Liver (tissue), 9 donors: Measurements from ENCODE around the gene CENPV. TPM values are rescaled to one million over a fixed set of nuclear protein-coding genes. Genes with fewer than 3 reads are reported as not detected.

Experiments used
- DNase-seq: peaks from one replicate; pipeline ENCODE4 v3.0.0-alpha.2; 2017; ENCODE audit warnings: low spot score
- H3K27ac ChIP-seq, 2 donors: one replicate each; pipeline ENCODE4 v1.7.0; 2013; ENCODE audit warnings: inconsistent platforms in 2 of 2, low read length in 2 of 2, control low read depth in 1 of 2, low read depth in 1 of 2, mild to moderate bottlenecking in 1 of 2
- H3K27me3 ChIP-seq, 4 donors: one replicate each; pipeline versions ENCODE4 v1.6.1 to v1.7.0; 2013; ENCODE audit warnings: low read length in 3 of 4, inconsistent platforms in 1 of 4, mild to moderate bottlenecking in 1 of 4, moderate library complexity in 1 of 4; ENCODE audit not compliant: control insufficient read depth in 4 of 4, insufficient read depth in 4 of 4
- H3K36me3 ChIP-seq, 4 donors: one replicate each; pipeline versions ENCODE4 v1.6.1 to v1.7.0; 2013; ENCODE audit warnings: low read length in 3 of 4, mild to moderate bottlenecking in 3 of 4, low read depth in 1 of 4, moderate library complexity in 1 of 4; ENCODE audit not compliant: control insufficient read depth in 4 of 4, insufficient read depth in 3 of 4
- H3K4me1 ChIP-seq, 4 donors: one replicate each; pipeline versions ENCODE4 v1.6.1 to v1.7.0; 2013; ENCODE audit warnings: low read length in 3 of 4, mild to moderate bottlenecking in 3 of 4, moderate library complexity in 1 of 4; ENCODE audit not compliant: control insufficient read depth in 4 of 4, insufficient read depth in 4 of 4
- H3K4me3 ChIP-seq, 3 donors: one replicate each; pipeline versions ENCODE4 v1.6.1 to v1.7.0; 2013; ENCODE audit warnings: low read length in 3 of 3, control low read depth in 1 of 3, low read depth in 1 of 3, mild to moderate bottlenecking in 1 of 3
- H3K9ac ChIP-seq, 2 donors: one replicate each; pipeline ENCODE4 v1.7.0; 2013; ENCODE audit warnings: low read length in 2 of 2, mild to moderate bottlenecking in 2 of 2, moderate library complexity in 2 of 2, control low read depth in 1 of 2, low read depth in 1 of 2
- H3K9me3 ChIP-seq, 4 donors: one replicate each; pipeline versions ENCODE4 v1.6.1 to v1.7.0; 2013; ENCODE audit warnings: low read length in 3 of 4; ENCODE audit not compliant: control insufficient read depth in 4 of 4
- FOXA1 ChIP-seq: IDR thresholded peaks from 2 replicates; pipeline ENCODE4 v1.6.1; 2016; ENCODE audit warnings: antibody characterized with exemption
- FOXA2 ChIP-seq: IDR thresholded peaks from 2 replicates; pipeline ENCODE4 v1.6.1; 2016; ENCODE audit warnings: antibody characterized with exemption
- HNF4A ChIP-seq, 2 donors: conservative IDR thresholded peaks; 2 replicates each; pipeline ENCODE4 v1.6.1; 2016; ENCODE audit warnings: antibody characterized with exemption in 2 of 2, mild to moderate bottlenecking in 2 of 2
- HNF4G ChIP-seq: IDR thresholded peaks from 2 replicates; pipeline ENCODE4 v1.6.1; 2016; ENCODE audit warnings: antibody characterized with exemption
- JUND ChIP-seq, 2 donors: IDR thresholded peaks; 2 replicates each; pipeline ENCODE4 v1.6.1; 2016; ENCODE audit warnings: antibody characterized with exemption in 2 of 2
- WGBS: extraction: QIAGEN DNeasy Blood & Tissue Kit; methylation state at CpG from one replicate; pipeline ENCODE4 v1.1.7; 2013; 5-methylcytosine and 5-hydroxymethylcytosine counted together
- polyA plus RNA-seq, 2 donors: library from polyadenylated mRNA; stranded (reverse) in 1 of 2; unstranded in 1 of 2; fragments of 200-250 nt in 1 of 2; fragments of >200 nt in 1 of 2; fragmentation: Nextera tagmentation in 1 of 2; extraction: Ambion mirVana in 1 of 2; gene quantifications; one replicate each; pipeline versions ENCODE4 v1.2.1 to v1.2.3, GENCODE V29; 2013 to 2015
- total RNA-seq, 2 donors: library from RNA; depleted of rRNA; stranded (reverse); fragments of >200 nt; gene quantifications; one replicate each; pipeline ENCODE4 v1.2.3, GENCODE V29; 2014
- TF ChIP-seq, protein P1 (sequence below): fragments of 150-350 bp; IDR thresholded peaks from 2 replicates; pipeline ENCODE4 v1.5.1; 2017; ENCODE audit warnings: improper control_type of control experiment, low read depth, low read length; ENCODE audit not compliant: missing input control
- TF ChIP-seq, protein P2 (sequence below): IDR thresholded peaks from 2 replicates; pipeline ENCODE4 v1.6.1; 2016; ENCODE audit warnings: antibody characterized with exemption
- donor health status: healthy.
- donor health status: healthy.
- donor health status: healthy.
- donor health status: healthy.
- donor health status: healthy.

Gene CENPV
- total and polyA plus RNA-seq, 4 donors = 13.1 to 24.3 (median 18.2) TPM

DNA sequence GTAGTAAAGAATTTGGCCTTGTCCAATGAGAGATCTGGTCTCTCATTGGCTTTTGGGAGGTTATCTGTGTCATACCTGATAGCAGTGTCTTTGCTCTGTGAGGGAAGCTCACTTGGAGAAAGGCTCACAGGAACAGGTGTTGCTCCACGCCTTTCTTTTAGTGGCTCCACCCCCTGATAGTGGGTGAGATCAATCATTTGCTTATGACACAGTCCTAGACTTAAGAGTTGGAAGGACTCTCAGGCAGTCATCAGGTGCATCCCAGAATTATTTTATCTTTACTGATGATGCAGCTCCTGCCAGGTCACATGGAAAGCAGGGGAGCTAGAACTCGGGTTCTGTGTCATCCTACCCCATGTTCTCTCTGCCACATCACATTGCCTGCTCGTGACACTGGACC lies 59.3 kb downstream of the CENPV start:
- peaks cover 0 to 24% (median 20%) of the 10 kb centered on the region in 4 donors for H3K4me1 ChIP-seq
- no peaks in the 10 kb centered on the region for H3K36me3 ChIP-seq
- H3K9me3 ChIP-seq = no peaks in the 10 kb centered on the region
- no peaks in the 10 kb centered on the region for H3K27me3 ChIP-seq
- H3K4me3 ChIP-seq = no peak overlapping the region
- TF ChIP-seq, protein P1, sequence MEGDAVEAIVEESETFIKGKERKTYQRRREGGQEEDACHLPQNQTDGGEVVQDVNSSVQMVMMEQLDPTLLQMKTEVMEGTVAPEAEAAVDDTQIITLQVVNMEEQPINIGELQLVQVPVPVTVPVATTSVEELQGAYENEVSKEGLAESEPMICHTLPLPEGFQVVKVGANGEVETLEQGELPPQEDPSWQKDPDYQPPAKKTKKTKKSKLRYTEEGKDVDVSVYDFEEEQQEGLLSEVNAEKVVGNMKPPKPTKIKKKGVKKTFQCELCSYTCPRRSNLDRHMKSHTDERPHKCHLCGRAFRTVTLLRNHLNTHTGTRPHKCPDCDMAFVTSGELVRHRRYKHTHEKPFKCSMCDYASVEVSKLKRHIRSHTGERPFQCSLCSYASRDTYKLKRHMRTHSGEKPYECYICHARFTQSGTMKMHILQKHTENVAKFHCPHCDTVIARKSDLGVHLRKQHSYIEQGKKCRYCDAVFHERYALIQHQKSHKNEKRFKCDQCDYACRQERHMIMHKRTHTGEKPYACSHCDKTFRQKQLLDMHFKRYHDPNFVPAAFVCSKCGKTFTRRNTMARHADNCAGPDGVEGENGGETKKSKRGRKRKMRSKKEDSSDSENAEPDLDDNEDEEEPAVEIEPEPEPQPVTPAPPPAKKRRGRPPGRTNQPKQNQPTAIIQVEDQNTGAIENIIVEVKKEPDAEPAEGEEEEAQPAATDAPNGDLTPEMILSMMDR = no peak
- TF ChIP-seq FOXA2 = no peak
- no peak for TF ChIP-seq FOXA1
- TF ChIP-seq, protein P2, sequence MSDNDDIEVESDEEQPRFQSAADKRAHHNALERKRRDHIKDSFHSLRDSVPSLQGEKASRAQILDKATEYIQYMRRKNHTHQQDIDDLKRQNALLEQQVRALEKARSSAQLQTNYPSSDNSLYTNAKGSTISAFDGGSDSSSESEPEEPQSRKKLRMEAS = no peak
- no peak for TF ChIP-seq HNF4A (conservative IDR thresholded peaks at IDR 0.05)
- TF ChIP-seq JUND (IDR thresholded peaks at IDR 0.05) = no peak
- no peak for TF ChIP-seq HNF4G
- peak overlapping the region; percentile 27 to 48 for H3K27ac ChIP-seq
- WGBS = 79% methylated on average over 3 of the region's 3 CpGs
- H3K9ac ChIP-seq = no peak overlapping the region
- DNase-seq = no peak

Other genes with a start within 250 kb of the CENPV start
- gene NCOR1, start 137.9 kb downstream of the CENPV start, total RNA-seq = 10 to 100 TPM; 69.0 to 94.8 TPM
- 10 to 100 TPM; 23.6 to 84.9 TPM for gene NCOR1, start 137.9 kb downstream of the CENPV start, polyA plus RNA-seq
- gene PIGL, start 136.3 kb downstream of the CENPV start, total RNA-seq = 10 to 100 TPM in 1 of 2 donors, 1 to 10 TPM in 1; 9.8 to 34.7 TPM
- gene PIGL, start 136.3 kb downstream of the CENPV start, polyA plus RNA-seq = 10 to 100 TPM in 1 of 2 donors, 1 to 10 TPM in 1; 6.7 to 19.6 TPM
- gene UBB, start 27.6 kb upstream of the CENPV start, total RNA-seq = 1,000 to 10,000 TPM; 1,190 to 3,673 TPM
- gene UBB, start 27.6 kb upstream of the CENPV start, polyA plus RNA-seq = 1,000 to 10,000 TPM; 1,427 to 1,518 TPM
- 1 to 10 TPM; 5.6 to 9.3 TPM for gene TRPV2, start 62.1 kb upstream of the CENPV start, total RNA-seq
- gene TRPV2, start 62.1 kb upstream of the CENPV start, polyA plus RNA-seq = 1 to 10 TPM; 2.9 to 3.5 TPM
- 10 to 100 TPM in 1 of 2 donors, under 1 TPM in 1; 0.33 to 22.6 TPM for gene LRRC75A, start 138.7 kb upstream of the CENPV start, total RNA-seq
- gene LRRC75A, start 138.7 kb upstream of the CENPV start, polyA plus RNA-seq = under 1 TPM; 0.08 to 0.42 TPM
- under 1 TPM; 0.67 to 0.98 TPM for gene ZNF287, start 215.7 kb upstream of the CENPV start, total RNA-seq
- 1 to 10 TPM in 1 of 2 donors, under 1 TPM in 1; 0.40 to 1.2 TPM for gene ZNF287, start 215.7 kb upstream of the CENPV start, polyA plus RNA-seq